Measurements from ENCODE around the gene TRIO. TPM values are rescaled to one million over a fixed set of nuclear protein-coding genes. Genes with fewer than 3 reads are reported as not detected.

TRIO gene
- total and polyA plus RNA-seq, 2 experiments from 2014 or later, result 18.5 to 78.2 TPM

DNA sequence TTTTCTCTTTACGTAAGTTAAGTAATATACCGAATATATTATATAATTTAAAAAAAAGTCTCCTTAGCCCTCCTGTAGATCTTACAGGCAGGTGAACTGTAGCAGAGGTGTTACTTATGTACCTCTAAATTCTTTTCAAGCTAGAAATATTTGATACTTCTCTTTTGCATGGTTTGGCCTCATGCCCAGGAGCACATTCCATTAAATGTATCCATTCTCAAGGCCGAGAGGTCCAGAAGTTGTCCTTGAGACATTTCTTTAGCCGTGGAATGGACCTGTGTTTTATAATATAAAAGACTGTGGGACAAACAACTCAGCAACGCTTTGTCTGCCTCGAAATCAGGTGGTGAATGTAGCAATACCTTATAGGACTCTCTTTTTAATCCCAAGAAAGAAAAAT lies 184.5 kb downstream of the TRIO start:
- H4K20me1 ChIP-seq (ENCODE audit: insufficient read depth, poor library complexity, severe bottlenecking), result peaks cover 4% of the 10 kb centered on the region
- H3K27ac ChIP-seq, result no peak overlapping the region

DNA sequence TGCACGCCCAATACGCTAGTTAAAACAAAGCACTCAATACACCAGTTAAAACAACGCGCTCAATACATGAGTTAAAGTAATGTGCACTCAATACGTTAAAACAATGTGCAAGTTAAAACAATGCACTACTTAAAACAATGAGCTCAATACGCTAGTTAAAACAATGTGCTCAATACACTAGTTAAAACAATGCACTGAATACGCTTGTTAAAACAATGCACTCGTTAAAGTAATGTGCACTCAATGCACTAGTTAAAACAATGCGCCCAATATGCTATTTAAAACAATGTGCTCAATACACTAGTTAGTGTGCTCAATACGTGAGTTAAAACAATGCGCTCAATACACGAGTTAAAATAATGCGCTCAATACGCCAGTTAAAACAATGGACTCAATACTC lies 185.0 kb downstream of the TRIO start:
- H3K4me1 ChIP-seq (ENCODE audit: insufficient read depth), result no peaks in the 10 kb centered on the region
- no peaks in the 10 kb centered on the region for H3K36me3 ChIP-seq (replicated peaks; ENCODE audit: insufficient read depth, low read depth)
- no peaks in the 10 kb centered on the region for H3K9me3 ChIP-seq (ENCODE audit: low read depth)
- no peak overlapping the region for H3K4me3 ChIP-seq
- no peak overlapping the region for H2AFZ ChIP-seq
- DNase-seq (ENCODE audit: low spot score), result no peak
- no peaks in the 10 kb centered on the region for H3K79me2 ChIP-seq
- H3K27ac ChIP-seq, result no peak overlapping the region
- WGBS (ENCODE audit: low lambda C conversion rate, missing lambda C conversion rate), result 88% methylated on average over 14 of the region's 14 CpGs
- TF ChIP-seq, protein P1, sequence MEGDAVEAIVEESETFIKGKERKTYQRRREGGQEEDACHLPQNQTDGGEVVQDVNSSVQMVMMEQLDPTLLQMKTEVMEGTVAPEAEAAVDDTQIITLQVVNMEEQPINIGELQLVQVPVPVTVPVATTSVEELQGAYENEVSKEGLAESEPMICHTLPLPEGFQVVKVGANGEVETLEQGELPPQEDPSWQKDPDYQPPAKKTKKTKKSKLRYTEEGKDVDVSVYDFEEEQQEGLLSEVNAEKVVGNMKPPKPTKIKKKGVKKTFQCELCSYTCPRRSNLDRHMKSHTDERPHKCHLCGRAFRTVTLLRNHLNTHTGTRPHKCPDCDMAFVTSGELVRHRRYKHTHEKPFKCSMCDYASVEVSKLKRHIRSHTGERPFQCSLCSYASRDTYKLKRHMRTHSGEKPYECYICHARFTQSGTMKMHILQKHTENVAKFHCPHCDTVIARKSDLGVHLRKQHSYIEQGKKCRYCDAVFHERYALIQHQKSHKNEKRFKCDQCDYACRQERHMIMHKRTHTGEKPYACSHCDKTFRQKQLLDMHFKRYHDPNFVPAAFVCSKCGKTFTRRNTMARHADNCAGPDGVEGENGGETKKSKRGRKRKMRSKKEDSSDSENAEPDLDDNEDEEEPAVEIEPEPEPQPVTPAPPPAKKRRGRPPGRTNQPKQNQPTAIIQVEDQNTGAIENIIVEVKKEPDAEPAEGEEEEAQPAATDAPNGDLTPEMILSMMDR (IDR thresholded peaks at IDR 0.05; ENCODE audit: poor library complexity), result no peak
- TF ChIP-seq EZH2 (IDR thresholded peaks at IDR 0.05; ENCODE audit: borderline replicate concordance) (no peak), EZH2phosphoT487 (IDR thresholded peaks at IDR 0.05; ENCODE audit: low read depth, severe bottlenecking, unreplicated experiment) (no peak)
- no peaks in the 10 kb centered on the region for H3K27me3 ChIP-seq
- peaks cover 4% of the 10 kb centered on the region for H4K20me1 ChIP-seq (ENCODE audit: insufficient read depth, poor library complexity, severe bottlenecking)
- H3K4me2 ChIP-seq, result no peak overlapping the region
- H3K9me2 ChIP-seq (replicated peaks; ENCODE audit: insufficient read depth), result no peaks in the 10 kb centered on the region

More for the DNA sequence above, 184.5 kb downstream of the TRIO start:
- Histone ChIP-seq H3K9me2 (replicated peaks; ENCODE audit: insufficient read depth) (no peaks in the 10 kb centered on the region), H3K79me2 (no peaks in the 10 kb centered on the region), H3K4me1 (ENCODE audit: insufficient read depth) (no peaks in the 10 kb centered on the region), H3K4me3 (no peak overlapping the region), H2AFZ (no peak overlapping the region), H3K9me3 (ENCODE audit: low read depth) (no peaks in the 10 kb centered on the region), H3K36me3 (replicated peaks; ENCODE audit: insufficient read depth, low read depth) (no peaks in the 10 kb centered on the region), H3K4me2 (no peak overlapping the region), H3K27me3 (no peaks in the 10 kb centered on the region)
- TF ChIP-seq, protein P1 (IDR thresholded peaks at IDR 0.05; ENCODE audit: poor library complexity), result no peak
- TF ChIP-seq EZH2 (IDR thresholded peaks at IDR 0.05; ENCODE audit: borderline replicate concordance) (no peak), EZH2phosphoT487 (IDR thresholded peaks at IDR 0.05; ENCODE audit: low read depth, severe bottlenecking, unreplicated experiment) (no peak)
- 93% methylated on average over 6 of the region's 6 CpGs for WGBS (ENCODE audit: low lambda C conversion rate, missing lambda C conversion rate)
- no peak for DNase-seq (ENCODE audit: low spot score)

DNA sequence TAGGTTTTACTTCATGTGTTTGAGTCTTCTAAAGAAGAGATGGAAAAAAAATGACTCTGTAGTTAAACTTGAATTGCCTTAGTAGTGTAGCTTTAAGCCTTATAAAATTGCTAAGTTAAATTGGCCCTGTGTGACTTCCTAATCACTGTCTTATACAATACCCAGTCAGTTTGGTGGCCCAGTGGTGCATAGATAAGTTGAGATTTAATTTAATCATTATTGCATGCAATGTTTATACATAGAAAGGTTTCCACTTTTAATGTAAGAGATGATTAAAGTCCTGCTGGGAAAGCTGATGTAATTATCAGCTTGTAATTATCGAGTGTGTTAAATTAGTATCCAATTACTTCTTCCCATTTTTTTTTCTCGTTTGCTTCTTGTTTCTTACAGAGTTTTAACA lies 187.1 kb downstream of the TRIO start:
- Histone ChIP-seq H3K9me2 (replicated peaks; ENCODE audit: insufficient read depth) (no peaks in the 10 kb centered on the region), H2AFZ (no peak overlapping the region), H3K27ac (no peak overlapping the region), H3K4me2 (no peak overlapping the region), H3K4me1 (ENCODE audit: insufficient read depth) (no peaks in the 10 kb centered on the region), H3K36me3 (replicated peaks; ENCODE audit: insufficient read depth, low read depth) (no peaks in the 10 kb centered on the region), H3K79me2 (no peaks in the 10 kb centered on the region), H3K27me3 (no peaks in the 10 kb centered on the region), H3K9me3 (ENCODE audit: low read depth) (no peaks in the 10 kb centered on the region), H3K4me3 (no peak overlapping the region), H4K20me1 (ENCODE audit: insufficient read depth, poor library complexity, severe bottlenecking) (peaks cover 8% of the 10 kb centered on the region)
- TF ChIP-seq, protein P1 (IDR thresholded peaks at IDR 0.05; ENCODE audit: poor library complexity), result no peak
- TF ChIP-seq EZH2phosphoT487 (IDR thresholded peaks at IDR 0.05; ENCODE audit: low read depth, severe bottlenecking, unreplicated experiment) (no peak), EZH2 (IDR thresholded peaks at IDR 0.05; ENCODE audit: borderline replicate concordance) (no peak)
- DNase-seq (ENCODE audit: low spot score), result no peak
- 84% methylated on average over 2 of the region's 2 CpGs for WGBS (ENCODE audit: low lambda C conversion rate, missing lambda C conversion rate)
